Tibial nerve (tissue), 4 donors: ENCODE results near the gene CEACAM16. TPM values are rescaled to one million over a fixed set of nuclear protein-coding genes. Genes with fewer than 3 reads are reported as not detected.

Experiments used
- DNase-seq, 2 donors: peaks; one replicate each; pipeline ENCODE4 v3.0.0-alpha.2; 2019; ENCODE audit warnings: low spot score in 2 of 2
- H3K27ac ChIP-seq, 4 donors: fragments of 200-600 bp; sonication (generic) in 3 of 4; one replicate each; pipeline ENCODE4 v1.5.1; 2017 to 2019; ENCODE audit warnings: mild to moderate bottlenecking in 1 of 4
- H3K27me3 ChIP-seq, 2 donors: fragments of 200-600 bp; sonication (generic) in 1 of 2; one replicate each; pipeline versions ENCODE4 v1.5.1 to v1.6.0; 2017 to 2019
- H3K36me3 ChIP-seq, 3 donors: fragments of 200-600 bp; sonication (generic); one replicate each; pipeline ENCODE4 v1.5.1; 2018 to 2019
- H3K4me1 ChIP-seq, 4 donors: fragments of 200-600 bp; sonication (generic) in 3 of 4; one replicate each; pipeline ENCODE4 v1.5.1; 2017 to 2019
- H3K4me3 ChIP-seq, 4 donors: fragments of 200-600 bp; sonication (generic) in 3 of 4; one replicate each; pipeline ENCODE4 v1.5.1; 2017 to 2019; ENCODE audit warnings: mild to moderate bottlenecking in 1 of 4, moderate library complexity in 1 of 4
- H3K9me3 ChIP-seq, 4 donors: fragments of 200-600 bp; sonication (generic) in 3 of 4; one replicate each; pipeline ENCODE4 v1.5.1; 2017 to 2019
- CTCF ChIP-seq, 5 experiments: fragments of 200-600 bp in 3 of 5; fragments of 450-650 bp in 2 of 5; sonication (generic) in 3 of 5; IDR thresholded peaks; one replicate each; pipeline ENCODE4 v1.5.1; 2016 to 2019; ENCODE audit warnings: antibody characterized with exemption in 5 of 5, mild to moderate bottlenecking in 3 of 5, moderate library complexity in 2 of 5
- EP300 ChIP-seq, 2 donors: sonication (generic); formaldehyde crosslinking; IDR thresholded peaks; one replicate each; pipeline ENCODE4 v1.6.1; 2017; ENCODE audit warnings: antibody characterized with exemption in 2 of 2, mild to moderate bottlenecking in 1 of 2
- POLR2A ChIP-seq, 2 donors: fragments of 450-650 bp; IDR thresholded peaks; one replicate each; pipeline ENCODE4 v1.6.1; 2017; ENCODE audit warnings: antibody characterized with exemption in 2 of 2, mild to moderate bottlenecking in 2 of 2, moderate library complexity in 2 of 2
- WGBS, 2 donors: methylation state at CpG; one replicate each; pipeline ENCODE4 v1.1.5; 2018; 5-methylcytosine and 5-hydroxymethylcytosine counted together
- total RNA-seq, 4 donors: library from RNA; depleted of rRNA; stranded (reverse); fragments of >200 nt; gene quantifications; one replicate each; pipeline ENCODE4 v1.1.0, GENCODE V29; 2016

CEACAM16 gene
- total RNA-seq, 4 donors from 2014 or later = not detected

- Histone ChIP-seq H3K9me3 (no peaks in the 10 kb centered on the region), H3K27me3 (no peaks in the 10 kb centered on the region), H3K27ac (no peak overlapping the region), H3K4me3 (no peak overlapping the region), H3K36me3 (no peaks in the 10 kb centered on the region), H3K4me1 (peaks cover 0 to 41% (median 17%) of the 10 kb centered on the region in 4 donors)
- TF ChIP-seq CTCF (IDR thresholded peaks at IDR 0.05) (no peak), EP300 (IDR thresholded peaks at IDR 0.05) (no peak), POLR2A (IDR thresholded peaks at IDR 0.05) (no peak)
- 68 to 73% methylated on average over 2 of the region's 2 CpGs for WGBS, 2 donors
- DNase-seq = no peak
These were observed 39.2 kb downstream of the CEACAM16 start for GRCh38 chr19:44738136-44738535.

GRCh38 chr19:44738603-44739558 lies 39.9 kb downstream of the CEACAM16 start:
- Histone ChIP-seq H3K4me3 (no peak overlapping the region), H3K4me1 (peaks cover 0 to 49% (median 21%) of the 10 kb centered on the region in 4 donors), H3K27me3 (no peaks in the 10 kb centered on the region), H3K9me3 (no peaks in the 10 kb centered on the region), H3K36me3 (no peaks in the 10 kb centered on the region), H3K27ac (no peak overlapping the region)
- WGBS, 2 donors = 40 to 55% methylated on average over 11 of the region's 11 CpGs
- TF ChIP-seq EP300 (IDR thresholded peaks at IDR 0.05) (no peak), POLR2A (IDR thresholded peaks at IDR 0.05) (no peak), CTCF (IDR thresholded peaks at IDR 0.05) (no peak)
- no peak for DNase-seq

GRCh38 chr19:44740351-44740824 lies 41.4 kb downstream of the CEACAM16 start:
- Histone ChIP-seq H3K9me3 (no peaks in the 10 kb centered on the region), H3K27me3 (no peaks in the 10 kb centered on the region), H3K27ac (peak overlapping the region in 3 of 4 donors; percentile 79 to 95 (median 80)), H3K4me3 (no peak overlapping the region), H3K36me3 (no peaks in the 10 kb centered on the region), H3K4me1 (peaks cover 0 to 64% (median 32%) of the 10 kb centered on the region in 4 donors)
- DNase-seq = no peak
- TF ChIP-seq POLR2A (IDR thresholded peaks at IDR 0.05) = no peak
- TF ChIP-seq EP300 (IDR thresholded peaks at IDR 0.05) = no peak
- TF ChIP-seq CTCF (IDR thresholded peaks at IDR 0.05) = no peak
- 48 to 53% methylated on average over 3 of the region's 3 CpGs for WGBS, 2 donors

GRCh38 chr19:44741258-44741731 lies 42.3 kb downstream of the CEACAM16 start:
- Histone ChIP-seq H3K4me1 (peaks cover 0 to 71% (median 34%) of the 10 kb centered on the region in 4 donors), H3K4me3 (no peak overlapping the region)

More at GRCh38 chr19:44741258-44741731, 42.3 kb downstream of the CEACAM16 start:
- no peaks in the 10 kb centered on the region for H3K27me3 ChIP-seq
- H3K9me3 ChIP-seq = no peaks in the 10 kb centered on the region
- WGBS, 2 donors = 47 to 55% methylated on average over 6 of the region's 6 CpGs
- H3K36me3 ChIP-seq = no peaks in the 10 kb centered on the region
- TF ChIP-seq CTCF (IDR thresholded peaks at IDR 0.05) = no peak
- no peak for TF ChIP-seq POLR2A (IDR thresholded peaks at IDR 0.05)
- no peak for TF ChIP-seq EP300 (IDR thresholded peaks at IDR 0.05)
- peak overlapping the region; percentile 43 to 95 (median 80) for H3K27ac ChIP-seq
- no peak for DNase-seq
